ENCODE data around the gene NYAP1.
"Not testable (repeated sequence)": the region's sequence is repeated elsewhere in the genome, so short reads cannot be mapped to it uniquely, and the experiment has no call there.

DNA sequence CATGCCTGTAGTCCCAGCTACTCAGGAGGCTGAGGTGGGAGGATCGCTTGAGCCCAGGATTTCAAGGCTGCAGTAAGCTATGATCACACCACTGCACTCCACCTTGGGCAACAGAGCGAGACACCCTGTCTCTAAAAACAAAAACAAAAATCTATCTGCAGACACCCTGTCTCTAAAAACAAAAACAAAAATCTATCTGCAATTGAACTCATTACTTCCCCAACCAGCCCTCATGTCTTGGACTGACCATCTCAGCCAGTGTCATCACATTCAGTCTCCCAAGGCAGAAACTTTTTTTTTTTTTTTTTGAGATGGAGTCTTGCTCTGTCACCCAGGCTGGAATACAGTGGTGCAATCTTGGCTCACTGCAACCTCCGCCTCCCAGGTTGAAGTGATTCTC, 20.3 kb downstream of the NYAP1 start:
- TF ChIP-seq, protein P1, sequence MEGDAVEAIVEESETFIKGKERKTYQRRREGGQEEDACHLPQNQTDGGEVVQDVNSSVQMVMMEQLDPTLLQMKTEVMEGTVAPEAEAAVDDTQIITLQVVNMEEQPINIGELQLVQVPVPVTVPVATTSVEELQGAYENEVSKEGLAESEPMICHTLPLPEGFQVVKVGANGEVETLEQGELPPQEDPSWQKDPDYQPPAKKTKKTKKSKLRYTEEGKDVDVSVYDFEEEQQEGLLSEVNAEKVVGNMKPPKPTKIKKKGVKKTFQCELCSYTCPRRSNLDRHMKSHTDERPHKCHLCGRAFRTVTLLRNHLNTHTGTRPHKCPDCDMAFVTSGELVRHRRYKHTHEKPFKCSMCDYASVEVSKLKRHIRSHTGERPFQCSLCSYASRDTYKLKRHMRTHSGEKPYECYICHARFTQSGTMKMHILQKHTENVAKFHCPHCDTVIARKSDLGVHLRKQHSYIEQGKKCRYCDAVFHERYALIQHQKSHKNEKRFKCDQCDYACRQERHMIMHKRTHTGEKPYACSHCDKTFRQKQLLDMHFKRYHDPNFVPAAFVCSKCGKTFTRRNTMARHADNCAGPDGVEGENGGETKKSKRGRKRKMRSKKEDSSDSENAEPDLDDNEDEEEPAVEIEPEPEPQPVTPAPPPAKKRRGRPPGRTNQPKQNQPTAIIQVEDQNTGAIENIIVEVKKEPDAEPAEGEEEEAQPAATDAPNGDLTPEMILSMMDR (IDR thresholded peaks at IDR 0.05; ENCODE audit: insufficient read depth, low read length, poor library complexity, severe bottlenecking): not testable (repeated sequence)
- not testable (repeated sequence) for TF ChIP-seq EZH2phosphoT487 (conservative IDR thresholded peaks at IDR 0.05; ENCODE audit: low read length)

Data from SU-DHL-6 (cell line).